Activated CD8-positive, alpha-beta memory T cell treated with anti-CD3 and anti-CD28 coated beads, Interleukin-2, amount 50 U/mL, for 1 hour (primary cell): Measurements from ENCODE around the gene SBK3.
"Not testable (repeated sequence)": the region's sequence is repeated elsewhere in the genome, so short reads cannot be mapped to it uniquely, and the experiment has no call there.

Experiments
- DNase-seq: peaks from one replicate; pipeline ENCODE4 v3.0.0-alpha.2; 2020; ENCODE audit errors: extremely low read depth

The SBK3 gene

DNA sequence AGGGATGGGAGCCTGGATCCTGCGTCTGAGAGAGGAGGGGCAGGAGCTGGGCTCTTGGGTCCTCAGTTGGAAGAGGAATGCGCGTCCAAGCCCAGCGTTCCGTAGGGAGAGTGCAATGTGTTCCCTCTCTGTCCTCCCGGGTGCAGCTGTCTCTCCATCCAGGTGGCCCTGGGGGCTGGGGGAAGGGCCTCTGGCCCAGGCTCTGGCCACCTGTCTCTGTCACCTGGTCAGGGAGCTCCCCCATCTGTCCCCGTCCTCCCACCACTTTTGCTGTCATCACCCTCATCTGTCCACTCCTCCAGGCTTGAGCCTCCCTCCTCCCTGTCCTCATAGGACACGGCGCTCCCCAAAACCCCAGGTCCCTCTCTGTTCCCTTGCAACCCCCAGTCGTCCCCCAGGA is 4.7 kb downstream of the SBK3 start:
- DNase-seq = no peak

- DNase-seq = no peak
Observed at GRCh38 chr19:55539090-55539984, 6.0 kb downstream of the SBK3 start.

DNA sequence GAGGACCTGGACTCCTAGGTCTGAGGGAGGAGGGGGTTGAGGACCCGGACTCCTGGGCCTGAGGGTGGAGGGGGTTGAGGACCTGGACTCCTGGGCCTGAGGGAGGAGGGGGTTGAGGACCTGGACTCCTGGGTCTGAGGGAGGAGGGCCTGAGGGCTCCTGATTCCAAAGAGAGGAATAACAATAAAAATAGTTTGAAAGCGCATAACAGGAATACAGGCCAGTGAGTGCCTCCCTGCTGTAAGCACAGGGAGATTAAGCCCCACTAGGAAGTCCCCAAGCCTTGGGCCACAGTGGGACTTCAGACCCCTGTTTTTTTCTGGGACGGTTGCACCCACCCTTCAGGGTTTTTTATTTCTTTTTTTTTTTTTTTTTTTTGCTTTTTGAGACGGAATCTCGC is 7.2 kb downstream of the SBK3 start:
- DNase-seq = no peak

DNA sequence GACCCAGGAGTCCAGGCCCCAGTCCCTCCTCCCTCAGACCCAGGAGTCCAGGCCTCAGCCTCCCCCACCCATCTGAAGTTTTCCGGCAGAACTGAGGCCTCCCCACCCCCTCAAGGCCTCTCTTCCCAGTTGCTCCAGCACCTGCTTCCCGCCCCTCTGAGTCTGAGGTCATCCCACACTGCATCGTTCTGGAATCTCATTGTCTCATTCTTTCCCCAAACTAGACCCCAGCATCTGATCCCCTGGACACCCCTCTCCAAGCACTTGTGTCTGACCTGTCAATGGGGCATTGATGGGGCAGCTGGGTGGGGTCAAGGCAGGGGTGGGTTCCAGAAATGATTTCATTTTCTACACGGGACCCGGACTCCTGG is 7.6 kb downstream of the SBK3 start:
- DNase-seq = no peak

DNA sequence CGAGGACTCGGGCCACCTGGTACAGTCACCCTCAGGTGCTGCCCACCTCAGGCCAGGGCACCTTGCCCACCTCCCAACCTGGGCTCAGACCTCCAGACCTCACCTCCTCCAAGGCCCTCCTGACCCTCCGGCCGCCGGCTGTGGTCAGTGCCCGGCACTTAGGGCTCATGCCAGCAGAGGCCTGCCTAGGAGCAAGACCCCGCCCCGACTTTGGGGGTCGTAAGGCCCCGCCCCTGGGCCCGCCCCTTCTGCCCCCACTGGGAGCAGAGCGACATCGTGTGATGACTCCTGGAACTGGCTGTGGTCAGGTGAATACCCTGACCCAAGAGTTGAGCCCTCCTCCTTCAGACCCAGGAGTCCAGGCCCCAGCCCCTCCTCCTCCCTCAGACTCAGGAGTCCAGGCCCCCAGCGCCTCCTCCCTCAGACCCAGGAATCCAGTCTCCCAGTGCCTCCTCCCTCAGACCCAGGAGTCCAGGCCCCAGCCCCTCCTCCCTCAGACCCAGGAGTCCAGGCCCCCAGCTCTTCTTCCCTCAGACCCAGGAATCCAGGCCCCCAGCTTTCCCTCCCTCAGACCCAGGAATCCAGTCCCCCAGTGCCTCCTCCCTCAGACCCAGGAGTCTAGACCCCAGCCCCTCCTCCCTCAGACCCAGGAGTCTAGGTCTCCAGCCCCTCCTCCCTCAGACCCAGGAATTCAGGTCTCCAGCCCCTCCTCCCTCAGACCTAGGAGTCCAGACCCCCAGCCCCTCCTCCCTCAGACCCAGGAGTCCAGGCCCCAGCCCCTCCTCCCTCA is 8.2 kb downstream of the SBK3 start, which contains the start of gene SBK2:
SBK2 (minus strand) TSS at position 183 of the 790 bp plus-strand sequence. CDS start 839 bp downstream, outside the sequence.
- no peak for DNase-seq

DNA sequence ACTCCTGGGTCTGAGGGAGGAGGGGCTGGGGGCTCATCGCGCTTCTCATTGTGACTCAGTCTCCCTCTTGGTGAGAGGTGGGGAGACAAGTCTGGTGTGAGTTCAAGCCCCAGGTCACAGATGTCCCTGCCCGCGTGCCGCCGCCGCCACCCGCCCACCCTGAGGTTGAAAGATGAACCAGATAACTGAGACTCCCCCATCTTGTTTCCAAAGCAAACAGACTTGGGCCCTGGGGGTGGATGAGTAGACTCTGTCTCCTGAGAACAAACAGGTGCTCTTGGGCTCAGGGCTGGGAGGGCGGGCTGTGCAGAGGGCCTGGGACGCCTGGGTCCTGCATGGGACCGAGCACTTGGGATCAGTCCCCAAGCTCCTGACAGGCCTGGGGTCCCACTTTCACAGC is 9.0 kb downstream of the SBK3 start:
- DNase-seq = no peak

- no peak for DNase-seq
Observed at GRCh38 chr19:55535965-55536350, 9.4 kb downstream of the SBK3 start.

- no peak for DNase-seq
Observed at GRCh38 chr19:55535173-55535964, 10.0 kb downstream of the SBK3 start.

DNA sequence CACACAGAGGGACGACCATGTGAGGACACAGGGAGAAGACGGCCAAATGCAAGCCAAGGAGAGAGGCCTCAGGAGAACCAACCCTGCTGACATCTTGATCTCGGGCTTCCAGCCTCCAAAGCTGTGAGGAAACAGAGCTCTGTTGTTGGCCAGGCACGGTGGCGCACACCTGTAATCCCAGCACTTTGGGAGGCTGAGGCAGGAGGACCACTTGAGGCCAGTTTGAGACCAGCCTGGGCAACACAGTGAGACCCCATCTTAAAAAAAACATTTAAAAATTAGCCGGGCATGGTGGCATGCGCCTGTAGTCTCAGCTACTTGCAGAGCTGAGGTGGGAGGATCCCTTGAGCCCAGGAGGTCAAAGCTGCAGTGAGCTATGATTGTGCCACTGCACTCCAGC is 11.1 kb downstream of the SBK3 start:
- DNase-seq = not testable (repeated sequence)

DNA sequence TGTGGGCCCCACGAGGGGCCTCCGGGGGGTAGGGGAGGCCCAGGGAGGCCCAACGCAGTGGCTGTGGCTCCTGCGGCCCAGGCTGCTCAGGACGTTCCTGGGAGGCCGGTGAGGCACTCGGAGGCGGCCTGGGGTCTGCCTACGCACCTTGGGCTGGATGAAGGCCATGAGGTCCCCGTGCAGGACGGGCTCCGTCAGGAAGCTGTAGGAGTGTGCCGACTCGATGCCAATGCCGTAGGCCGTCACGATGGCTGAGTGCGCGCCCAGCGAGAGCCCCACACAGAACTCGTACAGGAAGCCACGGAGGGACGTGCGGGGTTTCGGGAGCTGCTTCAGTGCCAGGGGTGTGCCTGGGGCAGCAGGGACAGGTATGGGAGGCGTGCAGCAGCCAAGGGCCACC is 14.3 kb downstream of the SBK3 start:
- DNase-seq = no peak

GRCh38 chr19:55529636-55530234 is 15.6 kb downstream of the SBK3 start:
- no peak for DNase-seq

DNA sequence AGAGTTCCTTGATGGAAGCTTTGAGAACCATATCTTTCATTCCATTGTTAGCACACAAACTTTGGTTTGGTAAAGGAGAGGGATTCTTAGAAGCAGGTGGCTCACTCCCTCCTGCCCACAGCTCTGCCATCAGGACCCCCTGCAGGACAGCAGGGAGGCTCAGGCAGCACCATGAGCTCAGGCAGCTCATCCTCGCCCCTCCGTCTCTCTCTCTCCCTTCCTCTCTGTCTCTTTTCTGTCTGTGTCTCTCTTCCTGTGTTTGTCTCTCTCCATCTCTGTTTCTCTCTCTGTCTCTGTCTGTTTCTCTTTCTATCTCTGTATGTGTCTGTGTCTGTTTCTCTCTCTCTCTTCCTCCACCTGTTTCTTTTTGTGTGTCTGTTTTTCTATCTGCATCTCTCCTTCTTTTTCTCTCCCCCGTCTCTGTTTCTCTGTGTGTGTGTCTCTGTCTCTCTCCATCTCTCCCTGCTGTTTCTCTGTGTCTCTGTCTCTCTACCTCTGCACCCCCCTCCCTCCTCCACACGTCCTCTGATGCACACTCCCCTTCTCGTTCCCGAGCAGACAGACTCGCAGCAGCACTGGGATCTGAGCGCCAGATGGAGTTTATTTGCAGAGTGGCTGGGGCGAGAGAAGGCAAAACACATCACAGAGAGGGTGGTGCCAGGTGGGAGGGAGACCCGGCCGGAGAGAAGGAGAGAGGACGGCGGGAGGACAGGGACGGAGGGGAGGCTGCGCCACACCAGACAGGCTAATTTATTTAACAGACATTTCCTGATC is 17.1 kb downstream of the SBK3 start:
- DNase-seq = no peak

DNA sequence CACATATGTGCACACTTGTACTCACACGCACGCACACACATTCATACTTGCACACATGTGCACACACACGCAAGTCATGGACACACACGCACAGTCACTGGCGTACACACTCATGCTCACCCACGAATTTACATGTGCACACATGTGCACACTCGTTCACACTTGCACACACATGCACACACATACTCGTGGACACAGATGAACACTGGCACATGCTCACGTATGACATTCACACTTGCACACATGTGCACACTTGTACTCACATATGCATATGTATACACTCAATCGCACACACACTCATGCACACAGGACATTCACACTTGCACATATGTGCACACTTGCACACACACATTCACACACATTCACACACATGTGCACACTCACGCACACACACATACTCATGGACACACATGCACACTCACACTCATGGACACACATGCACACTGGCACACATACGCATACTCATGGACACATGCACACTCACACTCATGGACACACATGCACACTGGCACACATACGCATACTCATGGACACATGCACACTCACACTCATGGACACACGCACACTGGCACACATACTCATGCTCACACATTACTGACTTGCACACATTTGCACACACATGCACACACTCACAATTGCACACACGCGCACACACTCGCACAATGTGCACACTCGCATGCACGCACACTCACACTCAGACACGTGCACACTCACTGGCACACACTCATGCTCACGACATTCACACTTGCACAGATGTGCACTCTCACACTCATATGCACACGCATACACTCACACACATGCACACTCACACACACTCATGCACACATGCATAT is 17.9 kb downstream of the SBK3 start:
- no peak for DNase-seq

DNA sequence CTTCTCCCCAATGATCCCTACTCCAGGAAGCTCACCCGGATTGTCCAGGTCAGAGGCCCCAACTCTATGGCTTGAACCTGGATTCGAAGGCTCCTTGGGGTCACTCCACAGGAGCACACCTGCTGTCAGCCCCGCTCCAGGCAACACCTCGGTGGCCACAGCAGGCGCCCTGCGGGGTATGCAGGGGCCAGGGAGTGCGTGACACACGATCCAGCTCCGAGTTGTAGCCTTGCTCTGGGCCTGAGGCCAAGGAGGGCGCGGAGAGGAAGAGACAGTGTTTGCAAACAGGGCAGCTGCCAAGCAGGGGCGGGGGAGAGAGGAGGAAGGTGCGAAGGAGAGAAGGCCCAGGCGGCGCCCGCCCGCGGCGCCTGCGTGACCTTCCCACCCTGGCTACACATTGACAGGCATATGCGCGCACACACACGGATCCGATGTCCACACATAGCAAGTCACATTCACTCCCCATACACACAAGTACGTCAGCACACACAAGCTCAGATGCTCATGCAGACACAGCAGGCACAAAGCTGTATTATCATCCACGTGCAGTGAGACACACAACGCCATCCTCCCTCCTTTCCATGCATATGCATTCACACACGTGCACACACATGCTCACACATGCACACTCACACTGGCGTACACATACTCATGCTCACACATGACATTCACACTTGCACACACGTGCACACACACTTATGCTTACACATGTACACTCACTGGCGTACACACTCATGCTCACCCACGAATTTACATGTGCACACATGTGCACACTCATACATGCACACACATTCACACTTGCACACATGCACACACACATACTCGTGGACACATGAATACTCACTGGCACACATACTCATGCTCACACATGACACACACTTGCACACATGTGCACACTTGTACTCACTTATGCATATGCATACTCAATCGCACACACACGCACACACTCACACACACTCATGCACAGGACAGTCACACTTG is 18.8 kb downstream of the SBK3 start:
- DNase-seq = no peak

DNA sequence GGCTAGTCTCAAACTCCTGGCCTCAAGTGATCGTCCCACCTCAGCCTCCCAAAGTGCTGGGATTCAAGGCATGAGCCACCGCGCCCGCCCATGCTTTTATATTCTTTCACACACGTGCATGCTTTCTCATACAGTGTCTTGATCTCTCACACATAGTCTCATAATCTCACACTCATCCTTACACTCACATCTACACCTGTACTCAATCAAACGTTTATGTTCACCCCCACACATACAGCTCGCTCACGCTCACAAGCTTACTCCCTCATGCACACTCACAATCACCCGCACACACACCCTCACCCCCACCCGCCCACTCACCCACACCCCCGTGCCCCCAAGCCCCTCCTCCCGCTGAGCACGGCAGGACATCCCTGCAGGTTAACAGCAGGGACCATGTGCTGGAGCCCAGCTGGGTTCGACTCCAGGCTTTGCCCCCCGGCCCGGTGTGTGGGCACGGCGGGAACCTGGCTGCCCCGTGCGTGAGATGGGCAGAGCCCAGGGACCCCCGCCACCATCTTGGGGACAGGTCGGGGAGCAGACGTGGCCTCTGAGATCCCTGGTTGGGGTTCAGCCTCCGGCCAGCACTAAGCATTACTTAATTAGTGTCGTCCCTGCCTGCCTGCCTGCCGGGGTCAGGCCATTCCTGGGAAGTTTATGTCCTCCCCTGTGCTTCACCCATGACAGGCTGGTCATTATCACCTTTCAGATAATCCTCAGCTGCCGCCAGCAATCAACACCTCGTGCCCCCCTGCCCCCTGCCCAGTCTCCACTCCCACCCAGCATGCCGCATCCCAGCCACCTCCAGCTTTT is 19.8 kb downstream of the SBK3 start:
- no peak for DNase-seq

- no peak for DNase-seq
Observed at GRCh38 chr19:55520691-55521292, 24.6 kb downstream of the SBK3 start.

GRCh38 chr19:55519451-55520311 is 25.7 kb downstream of the SBK3 start:
- DNase-seq = no peak
